ENCODE results near the gene CPAMD8.

- no peak for TF ChIP-seq POLR2A (IDR thresholded peaks at IDR 0.05)
- TF ChIP-seq CTCF (IDR thresholded peaks at IDR 0.05), result no peak
Measured at GRCh38 chr19:16878181-16878965, 148.2 kb downstream of the CPAMD8 start.

Measured in right lobe of liver (tissue), 4 donors.